ENCODE data around the gene SPTY2D1.

DNA sequence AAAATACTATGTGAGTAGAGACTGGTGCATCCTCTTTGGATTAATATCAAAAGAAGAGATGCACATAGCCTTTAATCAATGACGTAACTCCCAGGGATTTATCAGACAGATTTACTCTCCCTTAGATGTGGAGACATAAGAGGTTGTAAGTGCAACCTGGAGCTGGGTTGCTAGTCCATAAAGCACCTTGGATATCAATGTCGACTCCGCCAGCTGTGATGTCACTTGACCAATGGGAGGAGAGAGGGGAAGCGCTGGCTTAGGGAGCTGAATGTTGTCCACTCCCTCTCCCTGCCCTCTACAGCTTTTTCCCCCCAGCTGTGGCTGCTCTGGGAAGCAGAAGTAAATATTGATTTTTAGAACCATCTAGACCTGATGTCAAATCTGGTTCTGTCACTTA is 35.6 kb upstream of the SPTY2D1 start:
- TF ChIP-seq, protein P1, sequence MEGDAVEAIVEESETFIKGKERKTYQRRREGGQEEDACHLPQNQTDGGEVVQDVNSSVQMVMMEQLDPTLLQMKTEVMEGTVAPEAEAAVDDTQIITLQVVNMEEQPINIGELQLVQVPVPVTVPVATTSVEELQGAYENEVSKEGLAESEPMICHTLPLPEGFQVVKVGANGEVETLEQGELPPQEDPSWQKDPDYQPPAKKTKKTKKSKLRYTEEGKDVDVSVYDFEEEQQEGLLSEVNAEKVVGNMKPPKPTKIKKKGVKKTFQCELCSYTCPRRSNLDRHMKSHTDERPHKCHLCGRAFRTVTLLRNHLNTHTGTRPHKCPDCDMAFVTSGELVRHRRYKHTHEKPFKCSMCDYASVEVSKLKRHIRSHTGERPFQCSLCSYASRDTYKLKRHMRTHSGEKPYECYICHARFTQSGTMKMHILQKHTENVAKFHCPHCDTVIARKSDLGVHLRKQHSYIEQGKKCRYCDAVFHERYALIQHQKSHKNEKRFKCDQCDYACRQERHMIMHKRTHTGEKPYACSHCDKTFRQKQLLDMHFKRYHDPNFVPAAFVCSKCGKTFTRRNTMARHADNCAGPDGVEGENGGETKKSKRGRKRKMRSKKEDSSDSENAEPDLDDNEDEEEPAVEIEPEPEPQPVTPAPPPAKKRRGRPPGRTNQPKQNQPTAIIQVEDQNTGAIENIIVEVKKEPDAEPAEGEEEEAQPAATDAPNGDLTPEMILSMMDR (conservative IDR thresholded peaks at IDR 0.05; ENCODE audit: low read depth, low read length) = no peak
- TF ChIP-seq EZH2 (IDR thresholded peaks at IDR 0.05; ENCODE audit: borderline replicate concordance, low read depth, low read length, poor library complexity, severe bottlenecking) = no peak
